Activated CD4-positive, alpha-beta T cell treated with anti-CD3 and anti-CD28 coated beads, Interleukin-10, Interleukin-2, amounts not matched to agents 100 ng/mL and 50 ng/mL, durations not matched to agents 16 hours and 8 hours (primary cell): ENCODE measurements around the gene DAW1.

Source experiments
- DNase-seq: peaks from one replicate; pipeline ENCODE4 v3.0.0-alpha.2; 2020

DAW1 gene

DNA sequence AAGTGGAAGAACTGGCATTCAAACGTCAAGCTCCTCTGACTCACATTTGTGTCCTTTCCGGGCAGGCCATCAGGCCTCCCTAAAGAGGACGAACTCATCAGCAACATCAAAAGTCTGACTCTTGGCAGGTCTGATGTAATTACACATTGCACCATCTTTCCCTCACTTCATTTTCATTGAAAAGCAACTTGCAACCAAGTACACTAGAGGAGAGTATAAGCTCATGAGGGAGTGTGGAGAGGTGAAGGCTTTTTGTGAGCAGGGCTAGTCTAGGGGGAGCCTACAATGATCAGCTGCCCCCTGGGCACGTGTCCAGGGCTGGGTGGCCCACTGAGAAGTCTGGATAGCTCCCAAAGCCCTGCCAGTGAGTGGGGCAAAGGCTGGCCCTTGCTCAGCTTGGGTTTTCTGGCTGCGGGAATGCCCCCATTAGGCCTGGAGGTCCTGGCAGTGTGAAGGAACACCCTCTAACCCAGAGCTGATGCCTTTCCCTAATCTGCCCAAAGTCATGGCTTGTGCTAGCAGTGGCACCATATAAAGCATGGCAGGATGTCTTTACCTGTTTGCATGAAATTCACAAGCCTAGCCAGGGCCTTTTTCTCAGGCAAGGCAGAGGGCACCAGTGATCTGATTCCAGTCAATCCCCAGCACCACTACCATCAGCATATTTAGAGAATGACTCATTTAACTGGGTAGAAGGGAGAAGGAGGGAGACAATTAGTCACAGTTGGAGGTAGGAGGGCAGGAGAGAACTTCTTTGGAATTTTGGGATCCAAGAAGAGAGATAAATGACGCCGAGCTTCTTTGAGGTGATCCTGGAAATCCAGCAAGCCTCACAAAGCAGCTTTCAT, 8.5 kb upstream of the DAW1 start:
- no peak for DNase-seq

- DNase-seq = no peak
These were observed 7.2 kb upstream of the DAW1 start for GRCh38 chr2:227864161-227864756.

DNA sequence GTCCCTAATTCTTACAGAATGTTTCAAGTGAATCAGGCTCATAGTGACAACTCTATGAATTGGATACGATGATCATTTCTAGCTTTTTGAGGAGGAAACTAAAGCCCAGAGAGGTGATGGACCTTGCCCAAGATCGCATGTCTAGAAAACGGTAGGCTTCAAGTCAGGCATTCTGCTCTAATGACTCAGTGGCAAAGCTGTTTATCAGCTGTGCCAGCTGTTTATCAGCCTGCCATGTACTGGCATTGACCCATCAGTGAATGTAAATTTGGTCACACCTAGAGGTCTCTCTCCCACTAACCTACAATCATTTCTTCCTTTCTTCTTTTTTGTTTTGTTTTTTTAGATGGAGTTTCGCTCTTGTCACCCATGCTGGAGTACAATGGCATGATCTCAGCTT, 6.1 kb upstream of the DAW1 start:
- no peak for DNase-seq

DNA sequence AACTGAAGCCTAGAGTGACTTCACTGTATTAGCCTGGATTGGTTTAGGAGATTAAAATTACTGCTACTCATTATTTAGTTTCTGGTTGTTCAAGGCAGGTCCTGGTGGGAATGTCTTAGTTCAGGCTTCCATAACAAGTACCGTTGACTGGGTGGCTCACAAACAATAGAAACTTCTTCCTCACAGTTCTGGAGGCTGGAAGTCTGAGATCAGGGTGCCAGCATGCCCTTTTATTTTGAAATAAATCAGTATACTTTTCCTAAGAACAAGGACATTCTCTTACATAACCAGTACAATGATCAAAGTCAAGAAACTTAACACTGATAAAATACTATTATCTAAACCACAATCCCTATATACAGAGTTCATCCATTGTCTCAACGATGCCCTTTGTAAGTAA, 4.0 kb upstream of the DAW1 start:
- no peak for DNase-seq

DNA sequence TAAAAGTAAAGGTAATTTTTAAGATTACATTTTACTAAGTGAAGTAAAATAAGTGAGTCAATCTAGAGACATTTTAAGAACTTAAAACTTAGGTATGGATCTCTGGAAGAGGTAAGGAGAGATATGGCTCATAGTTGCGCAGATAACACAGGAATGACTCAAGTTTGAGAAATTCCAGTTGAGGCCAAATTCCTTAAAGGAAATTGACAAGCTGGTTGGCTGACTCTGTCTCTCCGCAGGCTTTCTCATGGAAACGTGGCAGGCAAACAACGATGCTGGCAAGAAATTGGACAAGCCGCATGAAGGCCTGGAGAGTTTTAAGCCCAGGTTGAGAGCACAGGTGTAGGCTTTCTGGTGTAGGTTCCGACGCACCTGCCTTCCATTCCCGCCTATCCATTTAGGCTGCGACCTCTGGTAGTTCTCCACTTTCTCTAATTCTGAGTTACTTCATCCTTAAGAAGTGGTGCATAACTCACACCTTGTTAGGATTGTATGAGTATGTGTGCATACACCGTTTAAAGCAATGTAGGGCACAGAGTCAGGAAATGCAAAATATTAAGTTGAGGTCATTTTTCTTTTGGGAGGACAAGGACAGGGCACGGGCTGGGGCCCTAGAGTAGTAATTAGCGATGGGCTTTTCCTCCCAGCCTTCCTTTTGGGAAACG, 589 bp upstream of the DAW1 start:
- no peak for DNase-seq

DNA sequence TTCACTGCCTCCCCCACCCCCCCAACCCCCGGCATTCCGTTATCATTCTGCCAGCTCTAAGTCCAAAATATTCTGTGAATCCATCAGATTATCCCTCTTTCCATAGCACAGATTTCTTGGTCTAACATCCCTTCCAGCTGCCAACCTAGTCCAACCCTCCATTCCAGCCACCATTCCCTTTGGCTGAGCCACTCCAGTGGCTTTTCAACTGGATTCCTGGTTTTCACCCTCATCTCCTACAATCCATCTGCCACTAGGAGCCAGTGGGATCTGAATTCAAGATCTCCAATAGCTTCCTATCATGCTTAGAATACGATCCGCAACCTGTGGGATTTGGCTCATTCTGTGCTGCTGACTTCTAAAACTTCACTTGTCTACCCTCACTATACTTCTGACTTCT, 1.2 kb downstream of the DAW1 start:
- no peak for DNase-seq

DNA sequence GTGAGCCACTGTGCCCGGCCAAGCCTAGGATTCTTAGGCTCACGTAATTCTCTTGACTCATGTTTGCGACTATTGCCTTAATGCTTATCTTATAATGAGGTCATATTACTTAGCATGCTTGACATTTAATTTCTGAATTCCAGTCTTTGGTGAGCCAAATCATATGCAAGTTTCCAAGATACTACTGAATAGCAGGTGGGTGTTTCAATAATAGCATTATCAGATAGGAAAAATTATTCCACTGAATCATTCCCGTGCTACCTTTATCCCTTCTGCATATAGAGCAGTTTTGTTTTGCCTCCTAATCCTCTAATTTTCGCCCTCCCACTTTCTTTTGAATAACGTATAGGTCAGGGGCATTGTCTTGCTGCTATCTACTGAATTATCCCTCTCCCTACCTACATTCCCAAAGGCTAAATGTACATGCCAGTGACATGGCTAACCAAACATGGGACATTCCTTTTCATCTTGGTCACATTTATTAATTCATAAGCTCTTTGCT, 4.9 kb downstream of the DAW1 start:
- DNase-seq = no peak

DNA sequence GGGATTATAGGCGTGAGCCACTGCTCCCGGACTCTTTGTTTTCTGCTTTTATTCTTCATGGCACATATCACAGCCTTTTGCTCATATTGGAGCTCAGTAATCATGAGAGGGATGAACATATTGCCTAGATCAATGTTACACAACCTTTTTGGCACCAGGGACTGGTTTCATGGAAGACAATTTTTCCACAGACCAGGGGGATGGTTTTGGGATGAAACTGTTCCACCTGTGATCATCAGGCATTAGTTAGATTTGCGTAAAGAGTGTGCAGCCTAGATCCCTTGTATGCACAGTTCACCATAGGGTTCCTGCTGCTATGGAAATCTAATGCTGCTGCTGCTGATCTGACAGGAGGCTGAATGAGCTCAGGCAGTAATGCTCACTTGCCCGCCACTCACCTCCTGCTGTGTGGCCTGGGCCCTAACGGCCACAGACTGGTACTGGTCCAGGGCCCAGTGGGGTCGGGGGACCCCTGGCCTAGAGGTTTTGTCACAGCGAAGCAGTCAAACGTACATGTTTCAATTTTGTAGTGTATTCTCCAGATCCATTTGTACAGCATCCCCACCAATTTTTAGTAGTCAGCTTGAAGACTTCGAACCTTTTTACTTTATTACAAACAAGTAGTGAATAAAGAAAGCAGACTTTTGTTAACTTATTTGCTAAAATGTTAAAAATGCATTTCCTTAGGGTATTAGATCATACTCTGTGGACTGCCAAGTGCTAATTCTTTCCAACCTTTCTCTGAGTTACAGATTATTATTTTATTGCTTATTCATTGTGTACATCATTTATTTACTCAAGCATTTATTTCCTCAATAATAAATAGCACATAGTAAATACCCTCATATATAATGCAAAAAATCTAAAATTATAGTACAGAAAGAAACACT, 6.2 kb downstream of the DAW1 start:
- DNase-seq = no peak

- no peak for DNase-seq
These were observed 9.0 kb downstream of the DAW1 start for GRCh38 chr2:227880460-227880859.

- DNase-seq = no peak
These were observed 10.6 kb downstream of the DAW1 start for GRCh38 chr2:227881866-227882517.

- DNase-seq = peak; percentile 71
These were observed 13.1 kb downstream of the DAW1 start for GRCh38 chr2:227884511-227884947.

- DNase-seq = no peak
These were observed 14.7 kb downstream of the DAW1 start for GRCh38 chr2:227886149-227886548.

GRCh38 chr2:227888289-227888688, 16.9 kb downstream of the DAW1 start:
- no peak for DNase-seq

DNA sequence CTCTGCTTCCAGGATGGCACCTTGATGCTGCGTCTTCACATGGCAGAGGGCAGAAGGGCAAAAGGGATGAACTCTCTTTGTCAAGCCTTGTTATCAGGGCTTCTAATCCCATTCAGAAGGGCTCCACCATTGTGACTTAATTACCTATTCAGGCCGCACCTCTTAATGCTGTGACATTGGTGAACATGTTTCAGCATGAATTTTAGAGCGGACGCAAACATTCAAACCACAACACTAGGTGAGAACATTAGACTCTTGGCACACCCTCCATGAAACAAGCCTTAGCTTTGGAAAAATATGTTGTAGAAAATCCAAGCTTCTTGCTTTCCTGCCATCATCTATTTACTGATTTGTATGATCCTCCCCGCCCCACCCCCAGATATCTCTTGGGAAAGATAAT, 17.9 kb downstream of the DAW1 start:
- DNase-seq = no peak

DNA sequence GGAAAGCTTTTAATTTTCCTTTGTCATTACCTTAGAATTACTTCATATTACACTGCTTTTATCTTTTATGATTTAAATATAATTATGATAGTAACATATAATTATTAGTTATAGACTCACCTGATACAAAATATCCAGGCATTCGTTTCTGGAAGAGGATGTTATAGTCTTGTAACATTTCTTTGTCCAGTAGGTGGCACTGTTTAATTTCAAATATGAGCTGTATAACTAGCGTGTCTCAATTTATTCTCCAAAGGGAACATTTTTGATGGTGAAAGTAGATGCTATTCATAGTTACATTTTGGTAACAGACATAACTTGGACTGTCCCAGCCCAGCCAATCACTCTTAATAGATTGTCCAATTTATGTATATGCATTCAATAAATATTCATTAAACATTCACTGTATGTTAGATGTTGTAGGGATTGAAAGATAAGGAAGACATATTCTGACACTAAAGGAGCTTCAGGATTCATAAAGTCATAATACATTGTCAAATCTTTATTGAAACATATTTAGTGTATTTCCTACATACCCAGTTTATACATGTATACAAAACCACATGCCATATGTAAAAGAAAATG, 19.2 kb downstream of the DAW1 start:
- DNase-seq = peak; percentile 56

DNA sequence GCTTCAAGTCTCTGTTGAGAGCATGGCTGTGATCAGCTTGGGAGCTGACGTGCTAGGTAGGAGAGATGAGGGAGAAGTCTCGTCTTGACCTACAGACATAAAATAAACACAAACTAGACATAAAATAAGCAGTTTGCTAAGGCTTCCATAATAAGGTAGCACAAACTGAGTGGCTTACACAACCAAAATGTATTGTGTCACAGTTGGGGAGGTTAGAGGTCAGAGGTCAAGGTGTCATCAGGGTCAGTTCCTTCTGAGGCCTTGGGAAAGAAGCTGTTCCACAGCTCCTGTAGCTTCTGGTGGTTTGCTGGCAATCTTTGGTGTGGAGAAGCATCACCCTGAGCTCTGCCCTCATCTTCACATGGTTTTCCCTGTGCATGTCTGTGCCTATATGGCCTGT, 20.2 kb downstream of the DAW1 start:
- DNase-seq = no peak

DNA sequence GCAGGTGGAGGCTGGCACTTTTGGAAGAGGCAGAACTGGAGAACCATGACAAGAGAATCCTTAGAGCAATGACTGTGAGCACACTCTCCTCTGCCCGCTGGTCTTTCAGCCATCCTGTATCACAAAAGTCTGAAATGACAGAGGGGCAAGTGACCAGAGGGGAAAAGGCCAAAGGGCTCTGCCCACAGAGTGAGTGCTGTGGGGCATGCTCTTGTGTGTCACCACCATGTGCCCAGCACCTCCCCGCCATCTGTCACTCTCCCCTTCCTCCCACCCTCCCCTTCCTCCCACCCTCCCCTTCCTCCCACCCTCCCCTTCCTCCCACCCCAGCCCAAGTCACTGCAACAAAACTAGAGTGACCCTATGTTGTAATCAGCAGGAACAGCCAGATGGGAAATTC, 31.9 kb downstream of the DAW1 start:
- no peak for DNase-seq

DNA sequence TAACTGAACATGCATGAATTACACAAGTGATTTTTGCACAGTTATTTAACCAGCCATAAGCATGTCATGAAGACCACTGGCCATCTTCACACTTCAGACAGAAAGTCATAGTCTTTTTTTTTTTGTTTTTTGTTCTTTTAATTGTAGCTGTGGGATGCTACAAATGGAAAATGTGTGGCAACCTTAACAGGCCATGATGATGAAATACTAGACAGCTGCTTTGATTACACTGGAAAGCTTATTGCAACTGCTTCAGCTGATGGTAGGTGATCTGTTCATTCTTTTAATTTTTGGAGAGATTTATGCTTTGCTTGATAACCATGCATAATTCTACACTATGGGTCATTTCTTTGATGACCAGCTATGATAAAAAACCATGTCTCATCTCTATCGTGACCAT, 35.6 kb downstream of the DAW1 start:
- DNase-seq = no peak

- no peak for DNase-seq
These were observed 37.0 kb downstream of the DAW1 start for GRCh38 chr2:227908266-227909054.

DNA sequence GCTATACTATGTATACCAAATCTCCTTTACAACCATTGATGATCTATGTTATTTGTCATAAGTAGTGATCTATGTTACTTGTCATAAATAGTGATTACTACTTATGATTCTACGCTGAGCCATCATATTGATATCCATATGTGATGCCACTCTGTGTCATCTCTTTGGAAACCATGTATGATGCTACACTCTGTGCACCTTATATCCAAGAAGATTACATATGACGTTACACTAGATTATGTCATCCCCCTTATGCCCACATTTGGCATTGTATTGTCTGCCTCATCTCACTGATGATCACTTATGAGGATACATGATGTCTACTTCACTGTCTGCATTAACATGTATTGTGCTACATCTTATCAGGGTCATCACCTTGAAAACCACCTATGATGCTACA, 42.9 kb downstream of the DAW1 start:
- no peak for DNase-seq

- DNase-seq = no peak
These were observed 50.2 kb downstream of the DAW1 start for GRCh38 chr2:227921648-227922047.
